HepG2 (cell line): ENCODE results near the gene FAM177B. TPM values are rescaled to one million over a fixed set of nuclear protein-coding genes. Genes with fewer than 3 reads are reported as not detected.
A peak's percentile ranks its signal among the peaks of the same experiment; 100 is the strongest.

ENCODE experiments used
- EP300 ChIP-seq, 3 experiments: sonication (generic) in 1 of 3; formaldehyde crosslinking in 1 of 3; IDR thresholded peaks; 2 replicates each; pipeline versions ENCODE4 v1.5.1 to v1.6.1; 2011 to 2020; ENCODE audit warnings: low read depth in 2 of 3, low read length in 2 of 3, borderline replicate concordance in 1 of 3, improper control_type of control experiment in 1 of 3, mild to moderate bottlenecking in 1 of 3, missing genetic modification reagents in 1 of 3, moderate library complexity in 1 of 3
- IKZF1 ChIP-seq: fragments of 450-650 bp; IDR thresholded peaks from 2 replicates; pipeline ENCODE4 v1.7.1; 2016
- IRX3 ChIP-seq: sonication (generic); formaldehyde crosslinking; IDR thresholded peaks from 2 replicates; pipeline ENCODE4 v1.8.1; 2023; ENCODE audit warnings: mild to moderate bottlenecking, low read depth, missing genetic modification reagents, borderline replicate concordance
- KDM2A ChIP-seq: sonication (generic); formaldehyde crosslinking; IDR thresholded peaks from 2 replicates; pipeline ENCODE4 v1.4.0; 2020; ENCODE audit warnings: low read depth, missing genetic modification reagents, borderline replicate concordance
- KLF6 ChIP-seq: IDR thresholded peaks from 2 replicates; pipeline ENCODE4 v1.8.0; 2016; ENCODE audit warnings: missing biosample characterization, missing genetic modification reagents
- SNAI1 ChIP-seq: sonication (generic); formaldehyde crosslinking; IDR thresholded peaks from 2 replicates; pipeline ENCODE4 v1.5.0; 2020; ENCODE audit warnings: mild to moderate bottlenecking, missing genetic modification reagents, borderline replicate concordance
- ZBTB1 ChIP-seq: sonication (generic); formaldehyde crosslinking; IDR thresholded peaks from 2 replicates; pipeline ENCODE4 v1.4.0; 2020; ENCODE audit warnings: missing genetic modification reagents, borderline replicate concordance
- ZBTB7B ChIP-seq: sonication (generic); formaldehyde crosslinking; IDR thresholded peaks from 2 replicates; pipeline ENCODE4 v1.4.0; 2020; ENCODE audit warnings: missing genetic modification reagents
- ZNF329 ChIP-seq: sonication (generic); formaldehyde crosslinking; IDR thresholded peaks from 2 replicates; pipeline ENCODE4 v1.9.0; 2021; ENCODE audit warnings: low read depth, mild to moderate bottlenecking, missing genetic modification reagents
- polyA plus RNA-seq, 8 experiments: library from polyadenylated mRNA; depleted of rRNA in 3 of 8; stranded (reverse) in 7 of 8; unstranded in 1 of 8; fragments of >200 nt; fragmentation: Illumina TruSeq in 4 of 8; extraction: Trizol in 4 of 8; gene quantifications; 2 replicates each; pipeline versions ENCODE4 v1.2.1 to v1.2.3, GENCODE V29; 2011 to 2016; ENCODE audit warnings: low read depth in 4 of 8, missing spikeins in 1 of 8, mixed read lengths in 1 of 8; ENCODE audit not compliant: insufficient read depth in 1 of 8
- total RNA-seq, 5 experiments: library from RNA; depleted of rRNA; stranded (reverse); fragments of >200 nt; fragmentation: Illumina TruSeq; extraction: Trizol; gene quantifications; 2 replicates each; pipeline ENCODE4 v1.2.3, GENCODE V29; 2016; ENCODE audit warnings: low read depth in 1 of 5
- TF ChIP-seq, protein P1 (sequence below): sonication (generic); formaldehyde crosslinking; IDR thresholded peaks from 2 replicates; pipeline ENCODE4 v1.4.0; 2020; ENCODE audit warnings: mild to moderate bottlenecking, missing genetic modification reagents
- TF ChIP-seq, protein P2 (sequence below): sonication (generic); formaldehyde crosslinking; IDR thresholded peaks from 2 replicates; pipeline ENCODE4 v1.4.0; 2020; ENCODE audit warnings: low read depth, mild to moderate bottlenecking, missing genetic modification reagents
- TF ChIP-seq, protein P3 (sequence below): sonication (generic); formaldehyde crosslinking; conservative IDR thresholded peaks from 2 replicates; pipeline ENCODE4 v1.4.0; 2020; ENCODE audit warnings: missing genetic modification reagents
- TF ChIP-seq, protein P4 (sequence below): sonication (generic); formaldehyde crosslinking; IDR thresholded peaks from 2 replicates; pipeline ENCODE4 v1.4.0; 2020; ENCODE audit warnings: missing genetic modification reagents
- TF ChIP-seq, protein P5 (sequence below): sonication (generic); formaldehyde crosslinking; IDR thresholded peaks from 2 replicates; pipeline ENCODE4 v1.4.0; 2020; ENCODE audit warnings: low read depth, missing genetic modification reagents
- TF ChIP-seq, protein P6 (sequence below): sonication (generic); formaldehyde crosslinking; IDR thresholded peaks from 2 replicates; pipeline ENCODE4 v1.5.1; 2020; ENCODE audit warnings: mild to moderate bottlenecking, missing genetic modification reagents

The FAM177B gene
- total and polyA plus RNA-seq, 2 of the 13 experiments (the other 11 are each of a cell fraction or from before 2014, with no cell fraction given), result 0.05 TPM; not detected in 1

DNA sequence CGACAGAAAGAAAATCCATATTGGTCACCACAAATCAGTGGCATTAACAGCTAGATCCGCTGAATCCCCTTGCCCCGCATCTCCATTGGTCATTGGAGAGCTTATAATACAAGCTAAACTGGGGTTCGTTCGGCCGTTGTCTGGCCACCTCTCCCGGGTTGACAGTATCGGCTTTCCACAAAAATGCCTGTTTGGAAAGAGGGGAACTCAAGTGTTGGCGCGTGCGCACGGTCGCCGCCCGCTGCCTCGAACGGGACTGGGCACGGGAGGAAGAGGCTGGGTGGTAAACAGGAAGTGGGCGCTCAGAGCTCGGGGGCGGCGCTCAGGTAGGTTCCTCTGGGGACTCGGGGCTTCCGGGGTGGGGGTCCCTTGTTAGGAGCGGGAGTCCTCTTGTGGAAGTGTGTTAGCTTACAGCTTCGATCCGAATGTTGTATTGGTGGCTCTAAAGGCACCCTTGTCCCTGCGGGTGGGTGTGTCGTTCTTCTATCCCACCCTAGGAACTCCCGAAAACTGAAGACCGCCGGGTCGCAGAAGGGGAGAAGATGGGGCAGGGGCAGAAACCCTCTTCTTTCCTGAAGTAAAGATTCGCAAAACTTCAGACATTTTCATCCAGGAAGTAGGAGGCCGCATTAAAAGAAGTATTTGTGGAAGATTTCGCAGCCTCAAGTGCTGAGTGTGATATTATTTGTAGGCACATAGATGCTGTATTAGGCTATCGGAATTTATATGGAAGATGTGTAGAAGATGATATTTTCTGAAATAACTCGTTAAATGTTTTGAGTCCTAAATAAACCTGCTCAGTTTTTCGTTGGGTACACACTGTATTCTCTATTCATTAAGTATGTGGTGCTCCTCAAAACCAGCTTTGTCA is 23.7 kb upstream of the FAM177B start (continued):
- TF ChIP-seq ZBTB1 (CRISPR knock-in tag), result no peak
- TF ChIP-seq, protein P1, sequence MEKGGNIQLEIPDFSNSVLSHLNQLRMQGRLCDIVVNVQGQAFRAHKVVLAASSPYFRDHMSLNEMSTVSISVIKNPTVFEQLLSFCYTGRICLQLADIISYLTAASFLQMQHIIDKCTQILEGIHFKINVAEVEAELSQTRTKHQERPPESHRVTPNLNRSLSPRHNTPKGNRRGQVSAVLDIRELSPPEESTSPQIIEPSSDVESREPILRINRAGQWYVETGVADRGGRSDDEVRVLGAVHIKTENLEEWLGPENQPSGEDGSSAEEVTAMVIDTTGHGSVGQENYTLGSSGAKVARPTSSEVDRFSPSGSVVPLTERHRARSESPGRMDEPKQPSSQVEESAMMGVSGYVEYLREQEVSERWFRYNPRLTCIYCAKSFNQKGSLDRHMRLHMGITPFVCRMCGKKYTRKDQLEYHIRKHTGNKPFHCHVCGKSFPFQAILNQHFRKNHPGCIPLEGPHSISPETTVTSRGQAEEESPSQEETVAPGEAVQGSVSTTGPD (CRISPR knock-in tag), result no peak
- TF ChIP-seq EP300 (IDR thresholded peaks at IDR 0.05; ENCODE audit: low read depth in 2 of 2, low read length in 2 of 2), result peak in 1 of 2 experiments; percentile 28; a peak in 1 of 4 replicates
- no peak for TF ChIP-seq EP300 (CRISPR knock-in tag; IDR thresholded peaks at IDR 0.05; ENCODE audit: borderline replicate concordance)
- TF ChIP-seq, protein P2, sequence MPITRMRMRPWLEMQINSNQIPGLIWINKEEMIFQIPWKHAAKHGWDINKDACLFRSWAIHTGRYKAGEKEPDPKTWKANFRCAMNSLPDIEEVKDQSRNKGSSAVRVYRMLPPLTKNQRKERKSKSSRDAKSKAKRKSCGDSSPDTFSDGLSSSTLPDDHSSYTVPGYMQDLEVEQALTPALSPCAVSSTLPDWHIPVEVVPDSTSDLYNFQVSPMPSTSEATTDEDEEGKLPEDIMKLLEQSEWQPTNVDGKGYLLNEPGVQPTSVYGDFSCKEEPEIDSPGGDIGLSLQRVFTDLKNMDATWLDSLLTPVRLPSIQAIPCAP (CRISPR knock-in tag), result no peak
- TF ChIP-seq, protein P3, sequence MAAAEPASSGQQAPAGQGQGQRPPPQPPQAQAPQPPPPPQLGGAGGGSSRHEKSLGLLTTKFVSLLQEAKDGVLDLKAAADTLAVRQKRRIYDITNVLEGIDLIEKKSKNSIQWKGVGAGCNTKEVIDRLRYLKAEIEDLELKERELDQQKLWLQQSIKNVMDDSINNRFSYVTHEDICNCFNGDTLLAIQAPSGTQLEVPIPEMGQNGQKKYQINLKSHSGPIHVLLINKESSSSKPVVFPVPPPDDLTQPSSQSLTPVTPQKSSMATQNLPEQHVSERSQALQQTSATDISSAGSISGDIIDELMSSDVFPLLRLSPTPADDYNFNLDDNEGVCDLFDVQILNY (CRISPR knock-in tag), result no peak
- TF ChIP-seq IKZF1, result no peak
- TF ChIP-seq ZBTB7B (CRISPR knock-in tag), result peak; percentile 83
- no peak for TF ChIP-seq IRX3 (CRISPR knock-in tag)
- TF ChIP-seq, protein P4, sequence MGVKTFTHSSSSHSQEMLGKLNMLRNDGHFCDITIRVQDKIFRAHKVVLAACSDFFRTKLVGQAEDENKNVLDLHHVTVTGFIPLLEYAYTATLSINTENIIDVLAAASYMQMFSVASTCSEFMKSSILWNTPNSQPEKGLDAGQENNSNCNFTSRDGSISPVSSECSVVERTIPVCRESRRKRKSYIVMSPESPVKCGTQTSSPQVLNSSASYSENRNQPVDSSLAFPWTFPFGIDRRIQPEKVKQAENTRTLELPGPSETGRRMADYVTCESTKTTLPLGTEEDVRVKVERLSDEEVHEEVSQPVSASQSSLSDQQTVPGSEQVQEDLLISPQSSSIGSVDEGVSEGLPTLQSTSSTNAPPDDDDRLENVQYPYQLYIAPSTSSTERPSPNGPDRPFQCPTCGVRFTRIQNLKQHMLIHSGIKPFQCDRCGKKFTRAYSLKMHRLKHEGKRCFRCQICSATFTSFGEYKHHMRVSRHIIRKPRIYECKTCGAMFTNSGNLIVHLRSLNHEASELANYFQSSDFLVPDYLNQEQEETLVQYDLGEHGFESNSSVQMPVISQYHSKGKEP (CRISPR knock-in tag), result no peak
- TF ChIP-seq, protein P5, sequence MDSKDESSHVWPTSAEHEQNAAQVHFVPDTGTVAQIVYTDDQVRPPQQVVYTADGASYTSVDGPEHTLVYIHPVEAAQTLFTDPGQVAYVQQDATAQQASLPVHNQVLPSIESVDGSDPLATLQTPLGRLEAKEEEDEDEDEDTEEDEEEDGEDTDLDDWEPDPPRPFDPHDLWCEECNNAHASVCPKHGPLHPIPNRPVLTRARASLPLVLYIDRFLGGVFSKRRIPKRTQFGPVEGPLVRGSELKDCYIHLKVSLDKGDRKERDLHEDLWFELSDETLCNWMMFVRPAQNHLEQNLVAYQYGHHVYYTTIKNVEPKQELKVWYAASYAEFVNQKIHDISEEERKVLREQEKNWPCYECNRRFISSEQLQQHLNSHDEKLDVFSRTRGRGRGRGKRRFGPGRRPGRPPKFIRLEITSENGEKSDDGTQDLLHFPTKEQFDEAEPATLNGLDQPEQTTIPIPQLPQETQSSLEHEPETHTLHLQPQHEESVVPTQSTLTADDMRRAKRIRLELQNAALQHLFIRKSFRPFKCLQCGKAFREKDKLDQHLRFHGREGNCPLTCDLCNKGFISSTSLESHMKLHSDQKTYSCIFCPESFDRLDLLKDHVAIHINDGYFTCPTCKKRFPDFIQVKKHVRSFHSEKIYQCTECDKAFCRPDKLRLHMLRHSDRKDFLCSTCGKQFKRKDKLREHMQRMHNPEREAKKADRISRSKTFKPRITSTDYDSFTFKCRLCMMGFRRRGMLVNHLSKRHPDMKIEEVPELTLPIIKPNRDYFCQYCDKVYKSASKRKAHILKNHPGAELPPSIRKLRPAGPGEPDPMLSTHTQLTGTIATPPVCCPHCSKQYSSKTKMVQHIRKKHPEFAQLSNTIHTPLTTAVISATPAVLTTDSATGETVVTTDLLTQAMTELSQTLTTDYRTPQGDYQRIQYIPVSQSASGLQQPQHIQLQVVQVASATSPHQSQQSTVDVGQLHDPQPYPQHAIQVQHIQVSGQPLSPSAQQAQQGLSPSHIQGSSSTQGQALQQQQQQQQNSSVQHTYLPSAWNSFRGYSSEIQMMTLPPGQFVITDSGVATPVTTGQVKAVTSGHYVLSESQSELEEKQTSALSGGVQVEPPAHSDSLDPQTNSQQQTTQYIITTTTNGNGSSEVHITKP (CRISPR knock-in tag), result no peak
- TF ChIP-seq SNAI1 (CRISPR knock-in tag), result no peak
- no peak for TF ChIP-seq ZNF329 (CRISPR knock-in tag)
- peak; percentile 40; the same call in 1 of the 2 replicates for TF ChIP-seq KDM2A (CRISPR knock-in tag)
- TF ChIP-seq KLF6 (CRISPR knock-in tag), result no peak
- TF ChIP-seq, protein P6, sequence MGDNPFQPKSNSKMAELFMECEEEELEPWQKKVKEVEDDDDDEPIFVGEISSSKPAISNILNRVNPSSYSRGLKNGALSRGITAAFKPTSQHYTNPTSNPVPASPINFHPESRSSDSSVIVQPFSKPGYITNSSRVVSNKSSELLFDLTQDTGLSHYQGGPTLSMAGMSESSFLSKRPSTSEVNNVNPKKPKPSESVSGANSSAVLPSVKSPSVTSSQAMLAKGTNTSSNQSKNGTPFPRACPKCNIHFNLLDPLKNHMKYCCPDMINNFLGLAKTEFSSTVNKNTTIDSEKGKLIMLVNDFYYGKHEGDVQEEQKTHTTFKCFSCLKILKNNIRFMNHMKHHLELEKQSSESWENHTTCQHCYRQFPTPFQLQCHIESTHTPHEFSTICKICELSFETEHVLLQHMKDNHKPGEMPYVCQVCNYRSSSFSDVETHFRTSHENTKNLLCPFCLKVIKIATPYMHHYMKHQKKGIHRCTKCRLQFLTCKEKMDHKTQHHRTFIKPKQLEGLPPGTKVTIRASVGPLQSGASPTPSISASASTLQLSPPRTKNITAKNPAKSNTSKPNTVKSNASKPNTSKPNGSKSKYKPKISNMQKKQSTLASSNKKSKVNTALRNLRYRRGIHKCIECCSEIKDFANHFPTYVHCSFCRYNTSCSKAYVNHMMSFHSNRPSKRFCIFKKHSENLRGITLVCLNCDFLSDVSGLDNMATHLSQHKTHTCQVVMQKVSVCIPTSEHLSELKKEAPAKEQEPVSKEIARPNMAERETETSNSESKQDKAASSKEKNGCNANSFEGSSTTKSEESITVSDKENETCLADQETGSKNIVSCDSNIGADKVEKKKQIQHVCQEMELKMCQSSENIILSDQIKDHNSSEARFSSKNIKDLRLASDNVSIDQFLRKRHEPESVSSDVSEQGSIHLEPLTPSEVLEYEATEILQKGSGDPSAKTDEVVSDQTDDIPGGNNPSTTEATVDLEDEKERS (CRISPR knock-in tag), result peak; percentile 45; the same call in 1 of the 2 replicates
